Upper lobe of left lung (tissue), 6 donors: ENCODE measurements around the gene KATNAL1. TPM values are rescaled to one million over a fixed set of nuclear protein-coding genes. Genes with fewer than 3 reads are reported as not detected.

Source experiments
- ATAC-seq, 2 donors: fragments of 200-7000 bp; cut with Tn5 transposase; one replicate each; pipeline ENCODE4 v1.9.1; 2022; ENCODE audit warnings: mild to moderate bottlenecking in 2 of 2, moderate library complexity in 2 of 2; ENCODE audit not compliant: low FRiP score in 2 of 2
- DNase-seq, 2 donors: peaks; one replicate each; pipeline ENCODE4 v3.0.0-alpha.2; 2019 to 2020
- H3K27ac ChIP-seq, 4 donors: fragments of 200-600 bp; sonication (generic); one replicate each; pipeline ENCODE4 v1.5.1; 2016 to 2019
- H3K27me3 ChIP-seq, 4 donors: fragments of 200-600 bp; sonication (generic); one replicate each; pipeline ENCODE4 v1.5.1; 2017 to 2019
- H3K36me3 ChIP-seq, 4 donors: fragments of 200-600 bp; sonication (generic); one replicate each; pipeline ENCODE4 v1.5.1; 2016 to 2019
- H3K4me1 ChIP-seq, 4 donors: fragments of 200-600 bp; sonication (generic); one replicate each; pipeline ENCODE4 v1.5.1; 2018 to 2019
- H3K4me3 ChIP-seq, 4 donors: fragments of 200-600 bp; sonication (generic); one replicate each; pipeline ENCODE4 v1.5.1; 2017 to 2019; ENCODE audit warnings: mild to moderate bottlenecking in 2 of 4, moderate library complexity in 1 of 4
- H3K9me3 ChIP-seq, 4 donors: fragments of 200-600 bp; sonication (generic); one replicate each; pipeline ENCODE4 v1.5.1; 2018 to 2019
- CTCF ChIP-seq, 6 experiments: fragments of 450-650 bp in 4 of 6; fragments of 200-600 bp in 2 of 6; sonication (generic) in 2 of 6; IDR thresholded peaks; one replicate each; pipeline ENCODE4 v1.5.1; 2016 to 2019; ENCODE audit warnings: antibody characterized with exemption in 6 of 6
- EP300 ChIP-seq, 4 donors: sonication (generic); formaldehyde crosslinking; IDR thresholded peaks; one replicate each; pipeline ENCODE4 v1.5.1; 2017; ENCODE audit warnings: antibody characterized with exemption in 4 of 4, control low read depth in 2 of 4
- POLR2A ChIP-seq, 4 donors: fragments of 450-650 bp; IDR thresholded peaks; one replicate each; pipeline ENCODE4 v1.5.1; 2016 to 2017; ENCODE audit warnings: antibody characterized with exemption in 4 of 4, mild to moderate bottlenecking in 2 of 4
- POLR2AphosphoS5 ChIP-seq, 2 donors: sonication (generic); formaldehyde crosslinking; IDR thresholded peaks; one replicate each; pipeline ENCODE4 v1.5.1; 2017; ENCODE audit warnings: antibody characterized with exemption in 2 of 2
- WGBS, 2 donors: methylation state at CpG; one replicate each; pipeline ENCODE4 v1.1.5; 2017 to 2018; 5-methylcytosine and 5-hydroxymethylcytosine counted together
- total RNA-seq, 6 donors: library from RNA; depleted of rRNA in 4 of 6; stranded (reverse); fragments of >200 nt in 4 of 6; gene quantifications; one replicate each; pipeline versions ENCODE4 v1.1.0 to v1.2.1, GENCODE V29; 2016 to 2021
- donor health status: DM: no; HTN: no; CAD: no; lungs with moderate emphysema.
- donor health status: DM: no; HTN: yes; CAD: no; lungs with severe emphysema.

Gene KATNAL1
- total RNA-seq, 6 donors from 2014 or later, result 5.7 to 35.5 (median 13.9) TPM

- TF ChIP-seq POLR2A (IDR thresholded peaks at IDR 0.05), result no peak
- TF ChIP-seq CTCF (IDR thresholded peaks at IDR 0.05), result no peak
- TF ChIP-seq POLR2AphosphoS5 (IDR thresholded peaks at IDR 0.05), result no peak
- no peak for TF ChIP-seq EP300 (IDR thresholded peaks at IDR 0.05)
- Histone ChIP-seq H3K4me1 (no peaks in the 10 kb centered on the region), H3K4me3 (no peak overlapping the region), H3K36me3 (peaks cover 0 to 32% (median 3%) of the 10 kb centered on the region in 4 donors), H3K27me3 (no peaks in the 10 kb centered on the region), H3K27ac (no peak overlapping the region), H3K9me3 (no peaks in the 10 kb centered on the region)
- DNase-seq (no peak), ATAC-seq (no peak)
- WGBS, 2 donors, result 94 to 95% methylated on average over 3 of the region's 3 CpGs
These were observed 102.8 kb downstream of the KATNAL1 start for GRCh38 chr13:30204564-30204963.

GRCh38 chr13:30196025-30196424 is 111.3 kb downstream of the KATNAL1 start:
- WGBS, 2 donors, result 78 to 85% methylated on average over 3 of the region's 3 CpGs
- DNase-seq, result no peak
- no peaks in the 10 kb centered on the region for H3K36me3 ChIP-seq
- H3K27ac ChIP-seq, result no peak overlapping the region
- no peak overlapping the region for H3K4me3 ChIP-seq
- no peaks in the 10 kb centered on the region for H3K4me1 ChIP-seq
- no peak for ATAC-seq
- no peak for TF ChIP-seq EP300 (IDR thresholded peaks at IDR 0.05)
- TF ChIP-seq POLR2A (IDR thresholded peaks at IDR 0.05), result no peak
- no peak for TF ChIP-seq CTCF (IDR thresholded peaks at IDR 0.05)
- no peak for TF ChIP-seq POLR2AphosphoS5 (IDR thresholded peaks at IDR 0.05)
- H3K27me3 ChIP-seq, result no peaks in the 10 kb centered on the region
- H3K9me3 ChIP-seq, result no peaks in the 10 kb centered on the region

- Histone ChIP-seq H3K9me3 (no peaks in the 10 kb centered on the region), H3K27me3 (no peaks in the 10 kb centered on the region), H3K4me3 (no peak overlapping the region), H3K4me1 (no peaks in the 10 kb centered on the region), H3K27ac (no peak overlapping the region), H3K36me3 (no peaks in the 10 kb centered on the region)
- DNase-seq (no peak), ATAC-seq (no peak)
- 65 to 67% methylated on average over 7 of the region's 7 CpGs for WGBS, 2 donors
- TF ChIP-seq EP300 (IDR thresholded peaks at IDR 0.05), result no peak
- TF ChIP-seq POLR2AphosphoS5 (IDR thresholded peaks at IDR 0.05), result no peak
These were observed 112.4 kb downstream of the KATNAL1 start for GRCh38 chr13:30194906-30195305.

GRCh38 chr13:30193279-30194234 is 113.8 kb downstream of the KATNAL1 start:
- no peak for ATAC-seq
- H3K27me3 ChIP-seq, result no peaks in the 10 kb centered on the region
- 82 to 83% methylated on average over 11 of the region's 11 CpGs for WGBS, 2 donors

More at GRCh38 chr13:30193279-30194234, 113.8 kb downstream of the KATNAL1 start:
- Histone ChIP-seq H3K27ac (no peak overlapping the region), H3K9me3 (no peaks in the 10 kb centered on the region), H3K36me3 (no peaks in the 10 kb centered on the region), H3K4me1 (no peaks in the 10 kb centered on the region), H3K4me3 (no peak overlapping the region)
- TF ChIP-seq EP300 (IDR thresholded peaks at IDR 0.05), result no peak
- TF ChIP-seq CTCF (IDR thresholded peaks at IDR 0.05), result no peak
- no peak for TF ChIP-seq POLR2A (IDR thresholded peaks at IDR 0.05)
- no peak for TF ChIP-seq POLR2AphosphoS5 (IDR thresholded peaks at IDR 0.05)
- no peak for DNase-seq
